HG03175 (cell line): ENCODE measurements around the gene MTMR1.

Experiments
- ATAC-seq: cut with Tn5 transposase; IDR thresholded peaks from one replicate; pipeline ENCODE4 v1.9.1; 2021; ENCODE audit warnings: mild to moderate bottlenecking, moderate library complexity; ENCODE audit not compliant: unreplicated experiment

The MTMR1 gene

DNA sequence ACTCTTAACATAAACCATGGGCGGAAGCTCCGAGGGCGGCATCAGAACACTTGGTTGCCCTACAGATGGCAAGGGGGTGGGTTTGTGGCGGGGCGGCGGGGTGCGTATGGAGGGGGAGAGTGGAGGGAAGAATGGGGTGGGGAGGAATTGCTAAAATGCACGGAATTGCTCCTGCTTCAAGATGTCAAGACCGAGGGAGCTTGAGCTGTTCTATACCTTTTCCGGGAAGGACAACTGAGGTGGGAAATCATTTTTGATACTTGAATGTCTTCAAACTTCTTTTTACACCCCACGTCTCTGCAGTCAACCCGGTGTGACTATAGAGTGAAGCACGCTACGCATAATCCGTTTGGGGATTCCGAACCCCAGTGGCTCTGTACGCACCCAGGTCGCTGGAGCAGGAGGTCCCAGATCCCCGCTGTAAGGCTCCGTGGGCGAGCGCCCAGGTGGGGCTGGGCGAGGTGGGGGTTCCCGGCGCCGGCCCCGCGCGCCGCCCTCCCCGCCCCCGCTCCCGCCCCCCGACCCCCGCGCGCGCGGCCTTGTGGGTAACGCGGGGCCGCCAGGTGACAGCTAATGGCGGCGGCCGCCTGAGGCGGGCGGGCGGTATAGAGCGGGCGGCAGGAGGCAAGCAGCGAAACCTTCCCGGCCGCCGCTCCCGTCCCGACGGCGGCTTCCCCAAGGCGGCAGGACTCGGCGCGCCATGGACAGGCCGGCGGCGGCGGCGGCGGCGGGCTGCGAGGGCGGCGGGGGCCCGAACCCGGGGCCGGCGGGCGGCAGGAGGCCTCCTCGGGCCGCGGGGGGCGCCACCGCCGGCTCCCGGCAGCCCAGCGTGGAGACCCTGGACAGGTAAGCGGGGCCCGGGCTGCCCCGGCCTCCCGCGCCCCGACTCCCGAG is at the start of gene MTMR1:
Gene MTMR1 (plus strand): TSS at position 566 of the 894 bp plus-strand sequence. CDS start 135 bp downstream, at position 701.
- peak; percentile 49 for ATAC-seq

DNA sequence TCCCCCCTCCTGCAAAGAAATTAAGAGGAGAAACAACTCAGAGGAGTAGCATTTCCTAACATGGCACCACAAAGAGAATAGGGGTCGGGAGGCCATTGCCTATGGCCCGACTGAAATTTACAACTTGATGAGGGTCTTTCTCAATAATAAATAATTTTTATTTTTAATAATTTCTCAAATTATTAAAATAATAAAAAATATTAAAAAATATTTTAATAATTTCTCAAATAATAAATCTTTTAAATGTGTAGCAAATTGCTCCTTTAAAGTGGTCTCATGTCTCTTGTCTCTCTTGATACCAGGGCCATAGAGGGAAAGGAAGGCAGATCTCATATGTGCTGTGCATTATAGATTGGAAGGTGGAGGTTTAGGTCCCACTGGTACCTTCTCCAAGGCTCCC is 49.2 kb upstream of the MTMR1 start:
- ATAC-seq, result no peak

DNA sequence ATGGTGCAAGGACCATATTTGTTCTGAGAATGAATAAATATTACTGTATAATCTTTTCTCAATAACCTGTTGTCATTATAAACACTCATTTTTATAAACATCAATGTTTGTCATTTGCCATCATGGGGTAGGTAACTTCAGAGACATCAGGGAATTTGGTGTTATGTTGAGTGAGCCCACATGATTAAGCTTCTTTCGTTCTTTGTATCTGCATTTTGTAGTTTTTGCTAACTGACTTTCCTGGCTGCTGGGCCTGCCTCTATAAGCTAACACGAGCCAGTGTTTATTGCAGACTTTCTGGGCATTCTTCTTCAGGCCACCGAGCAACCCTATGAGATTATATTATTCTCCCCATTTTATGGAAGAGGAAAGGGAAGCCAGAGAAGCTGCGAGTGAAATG is 48.8 kb upstream of the MTMR1 start:
- ATAC-seq, result no peak

DNA sequence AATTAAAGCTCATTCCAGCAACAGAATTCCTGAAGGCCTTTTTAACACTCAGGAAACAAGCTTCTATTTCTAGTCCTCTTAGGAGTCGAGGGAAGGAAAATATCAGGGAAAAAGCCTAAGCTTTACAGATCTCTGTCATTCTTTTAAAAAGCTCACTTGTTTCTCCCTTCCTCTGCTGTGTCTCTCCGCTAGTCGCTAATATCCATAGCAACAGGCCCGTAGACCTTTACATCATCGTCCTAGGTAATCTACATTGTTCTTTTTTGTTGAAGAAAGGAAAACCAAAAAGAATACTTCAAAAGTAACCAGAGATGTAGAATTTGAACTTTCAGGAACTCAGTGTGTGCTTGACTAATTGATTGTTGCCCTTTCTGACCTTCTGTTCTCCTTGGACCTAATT is 45.9 kb upstream of the MTMR1 start:
- no peak for ATAC-seq

DNA sequence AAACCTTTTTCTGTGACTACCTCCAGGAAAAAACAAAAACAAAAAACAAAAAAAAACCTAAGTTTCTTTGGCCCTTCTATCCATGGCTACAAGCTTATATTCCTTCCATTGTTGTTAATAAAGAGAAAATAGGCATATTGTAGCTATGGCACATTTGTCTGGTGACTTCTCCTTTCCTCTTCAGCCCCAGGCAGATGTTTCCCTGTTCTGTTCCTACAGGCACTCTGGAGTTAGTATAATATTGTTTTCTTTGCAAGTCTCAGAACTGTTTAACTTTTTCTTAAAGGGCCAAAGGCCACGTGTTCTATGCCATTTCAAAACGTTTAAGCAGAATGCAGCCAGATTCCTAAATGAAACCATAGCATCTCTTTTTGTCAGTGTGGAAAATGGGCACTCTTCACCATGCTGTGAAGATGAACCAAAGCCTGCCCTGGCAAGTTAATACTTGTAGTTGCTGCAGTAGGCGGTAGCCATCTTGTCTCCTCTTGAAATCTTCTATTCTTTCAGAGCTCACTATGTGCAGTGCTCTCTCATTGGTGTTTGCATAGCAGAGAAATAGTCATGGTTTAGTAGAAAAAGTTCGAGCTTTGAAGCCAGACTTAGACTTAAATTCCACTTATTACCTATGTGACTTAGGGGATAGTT is 44.8 kb upstream of the MTMR1 start:
- ATAC-seq, result no peak

DNA sequence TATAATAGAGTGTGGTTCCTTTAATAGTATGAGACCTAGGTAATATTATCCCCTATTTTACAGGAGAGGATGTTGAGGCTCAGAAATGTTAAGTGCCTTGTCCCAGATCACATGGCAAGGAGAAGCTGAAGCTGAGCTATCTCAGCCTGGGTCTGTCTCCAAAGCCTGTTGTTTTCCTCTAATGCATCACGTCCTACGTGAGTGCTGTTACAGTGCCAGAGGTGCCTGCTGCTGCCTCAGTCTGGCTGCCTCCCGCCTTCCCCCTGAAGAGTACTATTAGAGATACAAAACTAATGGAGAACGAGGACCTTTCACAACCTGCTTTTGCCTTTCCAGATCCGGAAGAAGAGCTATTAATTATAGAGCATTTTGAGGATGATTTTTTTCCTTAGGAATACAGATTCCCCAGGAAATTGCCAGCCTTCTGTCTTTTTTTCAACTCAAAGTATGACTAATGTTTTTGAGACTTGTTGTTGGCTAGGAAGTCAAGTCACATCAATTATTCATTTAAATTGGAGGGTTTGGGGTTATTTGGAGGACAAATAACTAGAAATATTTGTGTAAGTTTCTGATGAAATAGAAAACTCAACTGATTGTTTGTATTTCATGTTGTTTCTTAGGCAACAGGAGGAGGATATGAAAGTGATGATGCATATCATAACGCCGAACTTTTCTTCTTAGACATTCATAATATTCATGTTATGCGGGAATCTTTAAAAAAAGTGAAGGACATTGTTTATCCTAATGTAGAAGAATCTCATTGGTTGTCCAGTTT is 43.9 kb upstream of the MTMR1 start:
- no peak for ATAC-seq

DNA sequence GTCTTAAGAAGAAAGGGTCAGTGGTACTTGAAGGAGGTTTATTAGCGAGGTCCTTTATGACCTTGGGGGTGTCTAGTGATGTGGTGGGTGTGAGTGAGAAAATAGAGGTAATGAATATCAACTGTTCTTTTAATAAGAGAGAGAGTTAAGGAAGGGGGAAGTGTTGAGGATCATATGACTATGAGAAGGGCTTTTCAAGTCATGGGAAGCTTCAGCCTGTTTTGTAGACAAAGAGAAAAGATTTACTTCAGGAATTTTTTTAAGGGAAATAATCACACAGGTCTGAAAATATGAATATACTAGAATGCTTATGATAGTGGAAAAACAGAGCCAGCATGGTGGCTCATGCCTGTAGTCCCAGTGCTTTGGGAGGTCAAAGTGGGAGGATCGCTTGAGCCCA is 41.3 kb upstream of the MTMR1 start:
- ATAC-seq, result no peak

DNA sequence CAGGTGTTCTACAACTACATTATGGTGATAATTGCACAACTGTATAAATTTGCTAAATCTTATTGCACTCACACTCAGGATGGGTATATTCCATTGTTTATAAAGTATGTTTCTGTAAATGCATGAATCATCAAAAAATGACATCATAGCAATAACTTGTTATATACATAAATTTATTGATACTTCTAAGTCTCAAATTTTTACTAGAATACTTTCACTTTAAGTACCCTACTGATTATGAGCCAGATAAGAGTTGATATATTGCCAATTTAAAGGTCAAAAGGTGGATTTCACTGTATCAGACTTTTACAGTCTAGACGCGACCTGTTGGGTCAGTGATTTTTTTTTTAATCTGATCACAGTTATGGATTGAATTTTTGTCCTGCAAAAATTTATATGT is 37.4 kb upstream of the MTMR1 start:
- ATAC-seq, result no peak

DNA sequence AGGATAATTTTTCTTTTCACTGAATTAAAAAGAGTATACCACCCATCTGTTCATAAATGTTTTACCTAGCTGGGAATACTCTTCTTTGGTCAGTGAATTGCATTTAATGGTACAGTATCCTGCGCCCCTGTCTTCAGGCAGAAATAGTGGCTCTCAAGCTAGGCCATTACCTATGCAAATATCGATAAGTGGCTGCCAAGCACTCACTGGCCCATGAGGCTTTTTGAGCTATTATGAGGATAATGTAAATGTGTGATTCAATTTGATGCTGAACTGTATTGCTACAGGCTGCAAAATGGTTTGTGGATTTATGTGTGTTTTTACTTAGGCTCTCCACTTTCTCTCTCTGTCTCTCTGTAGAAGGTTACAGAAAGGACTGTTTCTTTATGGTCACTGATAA is 30.1 kb upstream of the MTMR1 start:
- ATAC-seq, result no peak

DNA sequence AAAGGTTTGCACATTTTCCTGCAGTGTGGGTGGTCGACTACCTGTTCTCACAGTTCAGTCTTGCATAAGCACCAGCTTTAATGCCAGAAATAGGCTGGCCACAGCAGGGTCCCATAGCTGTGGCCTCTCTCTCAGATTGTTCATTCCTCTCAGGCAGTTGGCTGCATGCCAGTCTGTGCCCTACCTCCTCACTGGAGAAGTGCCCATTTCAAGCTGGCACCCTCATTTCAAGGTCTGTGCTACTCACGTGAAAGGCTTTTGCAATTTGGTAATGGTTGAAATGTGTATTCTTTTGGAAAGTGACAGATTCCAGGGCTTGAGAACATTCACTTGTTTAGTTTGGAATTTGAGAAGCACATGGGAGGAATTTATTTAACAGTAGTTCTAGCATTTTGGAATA is 28.9 kb upstream of the MTMR1 start:
- no peak for ATAC-seq

DNA sequence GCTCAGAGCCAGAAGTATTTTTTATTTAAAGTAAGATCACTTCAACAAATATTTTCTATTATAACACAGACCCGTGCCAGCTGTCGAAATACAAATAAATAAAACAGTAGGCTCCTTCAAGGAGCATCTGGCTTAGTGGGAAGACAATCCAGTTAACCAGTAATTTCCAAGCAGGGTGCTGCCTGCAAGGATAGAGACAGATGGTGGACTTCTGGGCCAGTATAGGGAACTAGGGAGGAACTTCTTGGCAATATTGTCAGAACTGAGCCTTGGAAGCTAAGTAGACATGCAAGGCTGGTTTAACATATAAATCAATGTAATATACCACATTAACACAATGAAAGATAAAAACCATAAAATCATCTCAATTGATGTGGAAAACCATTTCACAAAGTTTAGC is 17.0 kb upstream of the MTMR1 start:
- ATAC-seq, result no peak

DNA sequence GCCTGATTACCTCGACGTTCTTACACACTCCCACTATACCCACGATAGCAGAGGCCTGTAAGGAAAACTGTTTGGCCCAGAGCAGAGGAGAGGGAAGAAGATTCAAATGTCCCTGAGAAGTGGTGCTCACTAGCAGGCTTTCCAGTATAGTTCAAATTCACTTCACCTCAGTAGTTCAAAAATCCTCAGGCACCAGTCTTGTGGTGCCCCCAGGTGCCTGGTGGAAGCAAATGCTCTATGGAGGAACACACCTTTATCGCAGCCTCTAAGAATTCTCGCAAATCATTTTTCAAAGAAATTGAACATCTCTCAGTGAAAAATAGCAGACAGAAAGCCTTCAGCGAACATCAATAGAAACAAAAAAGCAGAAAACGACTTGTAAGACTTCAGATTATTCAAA is 12.2 kb upstream of the MTMR1 start:
- no peak for ATAC-seq

DNA sequence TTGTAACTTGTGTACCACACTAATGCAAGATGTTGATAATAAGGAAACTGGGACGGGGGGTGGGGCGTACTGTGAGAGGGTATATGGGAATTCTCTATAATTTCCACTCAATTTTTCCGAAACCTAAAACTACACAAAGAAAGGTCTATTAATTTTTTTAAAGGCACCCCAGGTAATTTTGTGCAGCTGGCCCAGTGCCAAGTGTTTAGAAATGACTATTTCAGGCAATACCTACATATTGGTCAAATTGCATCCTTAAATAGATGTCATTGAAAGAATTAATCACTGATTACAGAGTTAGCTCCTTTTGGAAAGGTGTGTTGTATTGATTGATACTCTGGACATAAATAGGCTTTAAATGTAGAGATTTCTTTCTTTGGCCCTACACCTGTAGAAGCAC is 10.1 kb upstream of the MTMR1 start:
- no peak for ATAC-seq

DNA sequence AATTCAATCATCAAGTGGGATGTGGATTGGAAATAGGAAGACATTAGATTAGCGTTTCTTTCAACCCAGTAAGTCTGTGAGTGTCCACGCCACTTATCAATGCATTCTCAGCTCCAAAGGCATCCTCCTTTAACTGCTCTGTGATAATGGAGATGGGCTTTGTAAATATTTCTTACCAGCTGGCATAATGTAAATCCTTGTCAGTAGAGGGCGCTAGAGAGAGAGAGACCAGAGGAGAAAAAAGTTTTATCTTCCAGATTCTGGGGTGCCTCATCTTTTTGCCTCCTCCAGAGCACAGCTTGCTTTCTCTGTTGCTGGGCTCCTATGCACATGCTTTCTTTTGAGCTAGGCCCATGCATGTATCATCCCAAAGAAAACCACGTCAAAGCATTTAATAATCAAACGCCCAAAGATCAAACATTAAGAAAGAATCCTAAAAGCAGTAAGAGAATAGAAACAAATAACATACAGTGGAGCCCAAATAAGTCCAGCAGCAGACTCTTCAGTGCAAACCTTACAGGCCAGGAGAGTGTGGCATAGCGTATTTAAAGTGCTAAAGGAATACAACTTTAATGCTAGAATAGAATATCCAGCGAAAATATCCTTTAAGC is 9.6 kb upstream of the MTMR1 start:
- ATAC-seq, result no peak

DNA sequence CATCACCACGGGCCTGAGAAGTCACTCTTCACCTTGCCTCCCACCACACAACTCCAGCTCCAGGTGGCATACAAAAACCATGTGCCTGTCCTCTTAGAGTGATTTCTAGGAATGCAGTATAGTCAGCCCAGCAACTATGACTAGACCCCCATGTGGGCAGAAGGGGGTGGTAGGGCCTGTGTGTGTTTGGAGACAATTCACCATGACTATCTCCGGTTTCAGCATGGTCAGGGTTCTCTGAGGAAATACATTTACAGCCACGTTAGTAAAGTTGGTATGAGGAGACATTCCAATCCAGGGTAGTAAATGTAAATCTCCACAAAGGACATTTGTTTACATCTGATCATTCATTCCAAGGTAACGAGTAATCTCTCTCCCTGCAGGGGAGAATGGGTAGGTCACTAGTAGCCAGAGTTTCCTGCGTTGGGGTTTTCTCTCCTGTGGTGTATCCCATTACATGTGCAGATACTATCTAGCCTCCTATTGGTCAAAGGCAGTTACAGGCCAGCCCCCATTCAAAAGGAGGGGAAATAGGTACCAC is 4.2 kb upstream of the MTMR1 start:
- no peak for ATAC-seq

DNA sequence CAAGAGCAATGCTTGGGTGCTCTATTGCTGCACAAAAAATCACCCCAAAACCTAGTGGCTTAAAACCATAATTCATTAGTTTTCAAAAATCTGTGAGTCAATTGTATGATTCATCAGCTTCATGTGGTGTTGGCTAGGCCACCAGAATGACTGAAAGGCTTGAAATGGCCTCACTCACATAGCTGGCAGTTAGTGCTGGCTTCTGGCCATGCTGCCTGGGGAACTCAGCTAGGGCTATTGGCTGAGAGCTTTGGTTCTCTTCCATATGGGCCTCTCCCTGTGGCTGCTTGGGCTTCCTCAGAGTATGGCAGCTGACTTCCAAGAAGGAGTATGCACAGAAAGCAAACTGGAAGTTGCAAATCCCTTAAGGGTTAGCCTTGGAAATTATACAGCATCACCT is 3.1 kb upstream of the MTMR1 start:
- ATAC-seq, result no peak

DNA sequence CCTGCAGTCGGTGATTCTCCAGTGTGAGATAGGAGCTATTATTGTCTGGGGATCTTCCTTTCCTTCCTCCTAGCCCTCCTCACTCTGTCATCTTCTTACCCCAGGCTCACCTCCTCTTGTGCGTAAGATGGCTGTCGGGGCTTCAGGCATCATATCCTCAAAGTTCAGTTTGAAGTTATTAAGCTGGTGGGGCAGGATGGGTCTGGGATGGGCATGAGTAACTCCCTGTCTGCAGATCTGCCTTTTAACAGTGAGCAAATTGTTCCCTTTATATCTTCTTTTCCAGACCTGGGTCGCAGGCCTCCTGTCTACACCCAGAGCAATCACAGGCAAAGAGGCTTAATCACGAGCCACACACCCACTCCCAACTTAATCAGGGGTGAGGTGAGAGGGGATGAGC is 900 bp upstream of the MTMR1 start:
- no peak for ATAC-seq

DNA sequence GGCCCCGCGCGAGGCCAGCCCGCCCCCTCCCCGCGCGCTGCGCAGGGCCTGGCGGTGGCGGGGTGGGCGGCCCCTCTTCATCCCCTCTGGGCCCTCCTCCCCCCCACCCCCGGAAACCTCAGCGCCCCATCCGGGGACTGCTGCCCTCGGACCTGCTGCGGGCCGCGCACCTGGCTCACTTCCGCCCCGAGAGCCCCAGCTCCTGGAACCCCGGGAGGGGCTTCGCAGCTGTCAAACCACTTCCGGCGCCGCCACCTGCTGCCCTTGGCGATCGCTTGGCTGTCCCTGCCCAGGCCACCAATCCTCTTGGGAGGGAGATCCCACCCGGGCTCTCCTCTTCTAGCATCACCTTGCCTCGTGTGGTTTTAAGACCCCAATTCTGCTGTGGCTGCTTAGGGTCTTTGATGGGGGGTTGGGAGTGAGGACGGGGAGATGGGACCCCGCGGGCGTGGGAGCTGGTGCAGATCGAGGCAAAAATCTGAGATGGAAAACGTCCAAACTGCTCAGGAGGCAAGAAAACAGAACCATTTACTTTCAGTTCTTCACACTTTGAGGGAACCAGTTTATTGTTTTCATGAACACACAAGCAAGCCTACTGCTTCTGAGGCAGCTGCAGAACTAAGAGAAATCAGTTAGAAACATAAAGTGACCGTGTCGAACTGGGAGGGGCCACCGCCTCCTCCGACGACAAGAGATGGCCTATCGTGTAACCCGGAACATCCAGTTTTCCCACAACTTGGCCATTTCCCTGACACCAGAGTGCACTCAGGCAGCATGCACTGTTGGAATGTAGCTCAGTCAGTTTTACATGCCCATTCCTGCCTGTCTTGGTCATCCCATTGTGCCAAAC is 754 bp downstream of the MTMR1 start:
- ATAC-seq, result peak; percentile 77

DNA sequence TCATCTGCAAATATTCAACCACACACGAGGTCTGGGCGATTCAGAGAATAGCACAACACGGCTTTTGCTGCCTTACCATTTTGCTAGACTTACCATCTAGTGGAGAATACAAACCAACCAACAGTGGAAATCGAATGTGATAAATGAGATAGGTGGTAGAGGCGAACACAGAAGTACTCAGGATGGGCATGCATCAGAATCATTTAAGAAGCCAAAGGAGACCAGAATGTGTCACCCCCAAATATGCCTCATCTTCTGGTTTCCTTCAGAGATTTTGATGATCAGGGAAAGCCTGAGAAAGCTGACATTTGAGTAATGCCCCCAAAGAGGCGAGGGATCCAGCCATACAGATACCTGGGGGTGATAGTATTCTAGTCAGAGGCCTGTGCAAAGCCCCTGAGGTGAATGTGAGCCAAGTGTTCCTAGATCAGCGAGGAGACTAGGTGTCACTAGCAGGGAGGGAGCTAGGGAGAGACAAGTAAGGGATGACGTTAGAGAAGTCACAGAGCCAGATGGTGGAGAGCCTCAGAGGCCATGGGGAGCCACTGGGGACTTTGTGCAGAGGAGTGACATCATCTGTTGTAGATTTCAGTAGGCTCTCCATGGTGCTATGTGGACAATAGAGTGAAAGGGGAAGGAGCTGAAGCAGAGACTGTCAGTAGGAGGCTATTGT is 1.7 kb downstream of the MTMR1 start:
- no peak for ATAC-seq

DNA sequence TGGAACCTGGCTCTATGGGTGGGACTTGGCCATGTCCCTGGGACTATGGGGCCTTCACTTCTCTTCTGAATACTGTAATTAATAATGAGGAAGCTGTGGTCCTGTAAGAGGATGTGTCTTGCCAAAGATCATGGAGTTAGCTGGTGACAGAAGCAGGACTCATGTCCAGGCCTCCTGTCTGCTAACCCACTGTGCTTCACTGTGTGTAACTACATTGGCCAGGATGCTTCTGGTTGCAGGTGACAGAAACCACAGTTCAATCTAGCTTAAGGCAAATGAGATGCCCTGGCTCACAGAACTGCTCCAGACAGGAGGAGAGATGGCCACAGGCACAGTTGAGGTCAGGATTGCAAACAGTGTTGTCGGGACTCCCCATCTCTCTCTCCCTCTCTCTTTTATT is 3.1 kb downstream of the MTMR1 start:
- ATAC-seq, result no peak
